HG03520 (cell line): Measurements from ENCODE around the gene PIK3R3.

ENCODE experiments used
- ATAC-seq: cut with Tn5 transposase; IDR thresholded peaks from one replicate; pipeline ENCODE4 v1.9.1; 2021; ENCODE audit warnings: mild to moderate bottlenecking, moderate library complexity; ENCODE audit not compliant: unreplicated experiment

The PIK3R3 gene

DNA sequence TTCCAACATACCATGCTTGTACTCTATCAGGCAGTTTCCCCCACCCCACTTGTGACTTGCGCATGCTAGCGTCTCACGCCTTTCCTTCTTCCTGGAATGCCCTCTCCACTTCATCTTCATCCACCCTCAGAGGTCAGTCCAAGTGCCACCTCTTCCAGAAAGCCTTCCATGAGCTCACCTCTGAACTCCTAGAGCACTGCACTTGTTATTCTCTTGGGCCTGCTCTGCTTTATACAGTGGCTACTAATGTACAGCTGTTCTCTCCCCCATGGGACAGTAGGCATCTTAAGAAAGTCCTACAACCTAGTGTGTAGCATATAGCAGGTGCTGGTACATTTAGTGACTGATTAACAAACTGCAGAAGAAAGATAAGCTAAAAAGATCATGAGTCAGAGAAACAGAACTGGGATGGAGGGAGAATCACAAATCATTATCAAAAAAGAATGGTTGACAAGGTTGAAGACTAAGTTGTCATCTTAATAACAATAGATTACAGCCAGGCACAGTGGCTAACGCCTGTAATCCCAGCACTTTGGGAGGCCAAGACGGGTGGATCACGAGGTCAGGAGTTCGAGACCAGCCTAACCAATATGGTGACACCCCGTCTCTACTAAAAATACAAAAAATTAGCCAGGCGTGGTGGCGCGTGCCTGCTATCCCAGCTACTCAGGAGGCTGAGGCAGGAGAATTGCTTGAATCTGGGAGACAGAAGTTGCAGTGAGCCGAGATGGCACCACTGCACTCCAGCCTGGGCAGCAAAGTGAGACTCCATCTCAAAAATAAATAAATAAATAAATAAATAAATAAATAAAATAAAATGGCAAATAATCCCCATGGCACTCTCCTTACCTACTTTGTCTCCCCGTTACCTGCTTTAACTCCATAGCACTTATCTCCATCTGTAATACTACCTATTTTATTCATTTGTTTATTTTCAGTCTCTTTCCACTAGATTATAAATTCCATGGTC lies 26.2 kb upstream of the PIK3R3 start:
- ATAC-seq = no peak

DNA sequence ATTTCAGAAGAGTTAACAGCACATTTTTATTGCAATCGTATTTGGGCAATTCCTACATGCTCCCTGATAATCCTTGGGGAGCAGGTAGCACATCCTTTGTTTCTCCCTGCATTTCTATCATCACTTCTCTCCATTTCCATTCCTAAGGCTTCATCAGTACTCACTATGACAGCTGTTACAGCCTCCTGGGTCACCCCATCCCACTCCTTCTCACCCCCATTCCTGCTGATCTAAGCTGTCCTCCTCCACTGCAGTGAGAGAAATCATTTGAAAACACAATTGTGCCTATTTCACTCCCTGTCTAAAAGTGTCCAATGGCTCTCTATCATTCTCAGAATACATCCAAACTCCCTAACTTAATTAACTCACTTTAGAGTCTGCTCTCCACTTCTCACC lies 25.5 kb upstream of the PIK3R3 start:
- ATAC-seq = no peak

DNA sequence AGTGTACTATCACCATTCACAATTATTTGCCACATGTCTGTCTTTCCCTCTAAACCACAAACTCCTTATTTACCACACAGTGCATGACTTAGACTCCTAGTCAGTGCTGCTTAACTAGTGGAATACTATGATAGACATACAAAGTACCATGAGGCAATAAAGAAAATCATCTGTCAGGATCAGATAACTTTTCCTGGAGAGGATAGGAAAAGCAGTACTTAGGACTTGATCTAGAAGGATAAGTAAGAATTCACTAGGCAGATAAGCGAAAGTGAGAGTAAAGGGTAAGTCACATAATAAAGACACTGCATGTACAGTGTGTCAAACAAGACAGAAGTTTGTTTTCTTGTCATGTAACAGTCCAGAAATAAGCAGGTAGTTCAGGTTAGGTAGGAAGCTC lies 21.3 kb upstream of the PIK3R3 start:
- no peak for ATAC-seq

DNA sequence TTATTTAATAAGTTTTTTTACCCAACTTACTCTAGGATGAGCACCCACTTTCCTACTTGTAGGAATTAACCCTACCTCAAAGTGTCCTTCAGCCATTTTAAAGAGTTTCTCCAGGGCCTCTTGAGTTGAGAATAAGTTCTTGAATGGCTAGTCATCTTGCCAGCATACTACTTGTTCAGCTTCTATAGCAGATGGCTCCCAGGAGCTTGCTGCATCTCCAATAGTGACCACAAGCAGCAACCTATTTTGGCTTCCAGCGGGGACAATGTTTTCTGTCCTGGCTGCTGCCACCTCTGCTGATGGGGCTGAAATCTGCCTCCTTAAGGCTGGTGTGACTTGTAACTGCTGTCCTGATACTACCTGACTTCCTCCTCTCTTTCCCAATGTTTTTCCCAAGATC lies 20.8 kb upstream of the PIK3R3 start:
- no peak for ATAC-seq

DNA sequence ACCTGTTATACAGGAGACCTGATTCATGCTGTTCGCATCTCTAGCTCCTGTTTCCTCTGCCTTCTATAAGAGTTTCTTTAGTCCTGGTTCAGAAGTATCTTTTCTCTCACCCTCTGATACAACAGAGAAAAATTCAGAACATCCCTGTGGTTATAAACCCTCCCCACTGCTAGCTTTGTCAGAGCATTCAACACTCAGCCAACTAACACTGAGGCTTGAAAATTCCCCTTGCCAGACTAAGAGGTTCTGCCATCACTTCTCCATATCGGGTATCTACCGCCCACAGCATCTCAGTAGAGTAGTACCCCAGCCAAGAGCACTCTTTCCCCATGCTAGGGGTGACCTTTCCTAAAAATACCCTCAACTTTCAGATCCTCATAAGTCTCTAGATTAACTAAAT lies 19.6 kb upstream of the PIK3R3 start:
- no peak for ATAC-seq

DNA sequence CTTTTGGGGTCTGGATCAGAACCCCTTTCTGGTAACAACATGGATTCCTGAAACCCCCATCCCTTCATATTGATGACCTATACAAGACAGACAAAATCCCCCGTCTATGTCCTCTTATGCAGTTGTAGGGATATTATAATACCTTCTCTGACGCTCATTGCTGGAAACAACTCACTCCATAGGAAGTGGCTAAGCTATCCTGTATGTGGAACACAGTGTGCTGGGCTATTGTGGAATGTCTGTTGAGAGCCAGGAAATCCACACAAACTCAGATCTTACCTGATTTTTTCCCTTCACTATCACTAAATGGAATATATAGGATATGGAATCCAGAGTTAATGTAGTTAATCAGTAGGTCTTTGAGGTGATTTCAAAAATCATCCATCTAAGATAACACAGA lies 17.7 kb upstream of the PIK3R3 start:
- no peak for ATAC-seq

DNA sequence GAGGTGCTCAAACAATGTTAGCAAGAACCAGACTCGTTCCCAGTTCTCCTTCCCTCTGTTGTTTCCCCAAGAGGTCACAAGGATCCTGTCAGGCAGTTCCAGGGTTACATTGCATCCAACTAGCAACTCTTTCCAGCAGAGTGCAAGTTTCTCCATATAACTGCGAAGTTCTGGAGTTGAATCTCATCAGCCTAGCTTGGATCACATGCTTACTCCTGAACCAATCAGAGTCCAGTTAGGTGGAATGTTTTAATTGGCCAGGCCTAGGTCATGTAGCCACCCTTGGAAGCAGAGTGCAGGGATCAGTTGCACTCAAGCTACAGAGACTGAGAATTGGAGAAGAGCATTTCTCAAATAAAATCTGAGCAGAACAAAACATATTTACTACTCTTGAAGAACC lies 15.9 kb upstream of the PIK3R3 start:
- no peak for ATAC-seq

DNA sequence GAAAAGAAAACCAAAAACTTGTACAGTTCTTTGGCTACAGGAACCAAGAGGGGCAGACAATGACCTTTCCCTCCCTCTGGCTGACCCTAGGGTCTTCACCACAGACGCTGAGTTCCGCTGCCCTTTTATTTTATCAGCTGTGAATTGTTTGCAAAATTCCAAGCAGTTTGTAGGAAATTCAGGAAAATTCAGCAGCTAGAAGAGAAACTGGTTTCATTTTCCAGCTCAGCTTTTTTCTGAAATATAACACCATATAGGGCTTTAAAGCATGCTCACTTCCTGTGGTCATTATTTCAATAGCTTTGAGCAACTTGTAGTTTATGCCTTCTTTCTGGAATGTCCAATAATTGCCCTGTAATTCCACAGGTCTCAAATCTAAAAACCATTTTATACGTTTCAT lies 5.5 kb upstream of the PIK3R3 start:
- no peak for ATAC-seq

DNA sequence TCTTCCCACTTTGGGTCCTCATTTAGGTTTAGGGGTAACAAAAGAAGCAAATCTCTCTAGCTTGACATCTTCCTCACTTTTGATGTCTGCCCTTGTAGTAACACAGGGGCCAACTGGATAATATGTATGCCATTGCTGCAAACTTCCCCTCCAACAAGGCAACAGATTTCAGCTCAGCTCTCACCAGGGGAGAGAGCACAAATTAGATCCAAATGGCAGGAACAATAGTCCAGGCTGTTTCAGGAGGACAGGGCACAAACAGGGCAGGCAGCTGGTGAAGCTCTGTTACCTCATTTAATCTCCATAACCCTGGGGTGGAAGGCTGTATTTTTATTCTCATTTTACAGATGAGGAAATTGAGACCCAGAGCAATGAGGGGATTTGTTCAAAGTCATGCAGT lies 4.3 kb upstream of the PIK3R3 start:
- ATAC-seq = no peak

DNA sequence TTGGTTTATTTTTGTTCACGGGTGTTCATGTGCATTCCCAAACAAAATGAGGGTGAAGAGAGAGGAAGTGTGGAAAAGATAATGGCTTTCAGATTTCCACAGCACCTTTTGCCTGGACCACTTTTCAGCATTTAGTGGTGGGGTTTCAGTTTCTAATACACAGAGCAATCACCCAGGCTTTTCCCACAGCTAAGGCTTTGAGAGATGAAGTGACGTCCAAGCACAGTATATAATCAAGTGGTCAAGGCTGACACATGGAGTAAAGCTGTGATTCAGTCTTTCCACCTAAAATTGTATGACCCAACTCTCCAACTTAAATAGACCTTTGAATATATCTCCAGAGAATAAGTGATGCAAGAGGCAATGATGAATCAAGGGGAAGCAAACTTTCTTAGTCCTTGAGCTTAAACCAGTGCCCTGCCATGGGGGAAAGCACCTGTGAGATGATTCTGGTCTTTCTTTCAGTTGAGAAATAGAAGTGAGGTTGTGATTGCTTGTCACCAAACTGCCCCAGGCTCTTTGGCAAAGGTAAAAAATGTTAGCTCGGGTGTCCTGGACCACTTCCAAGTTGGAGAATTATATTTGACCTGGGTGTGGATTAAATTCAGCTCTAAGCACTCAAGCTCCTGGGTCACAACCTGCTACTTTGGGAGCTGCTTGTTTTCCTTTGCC lies 2.4 kb upstream of the PIK3R3 start:
- no peak for ATAC-seq

DNA sequence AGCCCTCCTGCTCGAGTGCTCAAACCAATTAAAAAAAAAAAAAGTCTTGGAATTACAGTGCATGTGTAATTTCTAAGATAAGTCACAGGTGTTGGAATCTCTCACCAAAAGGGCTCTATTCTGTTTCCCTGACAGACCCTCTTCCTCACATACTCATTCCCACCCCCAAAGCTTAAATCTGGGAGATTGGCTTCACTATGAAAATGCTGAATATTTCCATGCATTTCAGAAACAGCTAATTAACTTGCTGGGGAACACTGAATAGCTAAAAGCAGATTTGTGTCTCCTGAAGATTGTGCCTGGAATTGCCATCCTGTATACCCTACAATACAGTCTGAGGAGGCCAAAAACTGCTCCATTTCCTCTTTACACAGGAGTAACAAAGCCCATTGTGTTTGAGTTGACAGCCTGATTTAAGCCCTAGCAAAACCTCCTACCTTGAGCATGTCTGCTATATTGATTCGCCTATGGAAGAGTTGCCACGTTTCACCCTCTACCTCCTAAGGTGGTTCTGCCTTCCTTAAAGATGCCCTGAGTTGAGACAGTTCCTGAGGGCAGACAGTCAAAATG lies 1.4 kb upstream of the PIK3R3 start:
- no peak for ATAC-seq

DNA sequence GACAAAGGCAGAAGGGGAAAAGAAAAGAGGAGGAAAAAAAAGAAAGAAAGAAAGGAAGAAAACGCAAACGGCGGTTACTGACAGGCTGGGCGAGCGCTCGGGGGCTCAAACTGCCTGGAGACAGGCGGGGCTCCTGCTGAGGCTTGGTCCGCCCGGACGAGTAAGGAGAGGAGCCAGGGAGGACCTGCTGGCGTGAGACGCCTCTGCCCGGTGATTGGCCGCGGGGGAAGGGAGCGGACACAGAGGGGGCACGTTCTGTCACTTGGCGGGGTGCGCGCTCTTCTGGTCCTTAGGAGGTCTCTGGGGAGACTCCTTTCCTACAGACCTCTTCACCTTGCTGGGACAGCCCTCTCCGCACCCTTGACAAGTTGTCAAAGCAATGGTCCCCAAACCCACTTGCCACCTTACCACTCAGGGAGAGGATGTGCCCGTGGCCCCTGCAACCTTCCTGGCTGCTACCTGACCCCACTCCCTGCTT lies 791 bp upstream of the PIK3R3 start:
- ATAC-seq = peak; percentile 41

DNA sequence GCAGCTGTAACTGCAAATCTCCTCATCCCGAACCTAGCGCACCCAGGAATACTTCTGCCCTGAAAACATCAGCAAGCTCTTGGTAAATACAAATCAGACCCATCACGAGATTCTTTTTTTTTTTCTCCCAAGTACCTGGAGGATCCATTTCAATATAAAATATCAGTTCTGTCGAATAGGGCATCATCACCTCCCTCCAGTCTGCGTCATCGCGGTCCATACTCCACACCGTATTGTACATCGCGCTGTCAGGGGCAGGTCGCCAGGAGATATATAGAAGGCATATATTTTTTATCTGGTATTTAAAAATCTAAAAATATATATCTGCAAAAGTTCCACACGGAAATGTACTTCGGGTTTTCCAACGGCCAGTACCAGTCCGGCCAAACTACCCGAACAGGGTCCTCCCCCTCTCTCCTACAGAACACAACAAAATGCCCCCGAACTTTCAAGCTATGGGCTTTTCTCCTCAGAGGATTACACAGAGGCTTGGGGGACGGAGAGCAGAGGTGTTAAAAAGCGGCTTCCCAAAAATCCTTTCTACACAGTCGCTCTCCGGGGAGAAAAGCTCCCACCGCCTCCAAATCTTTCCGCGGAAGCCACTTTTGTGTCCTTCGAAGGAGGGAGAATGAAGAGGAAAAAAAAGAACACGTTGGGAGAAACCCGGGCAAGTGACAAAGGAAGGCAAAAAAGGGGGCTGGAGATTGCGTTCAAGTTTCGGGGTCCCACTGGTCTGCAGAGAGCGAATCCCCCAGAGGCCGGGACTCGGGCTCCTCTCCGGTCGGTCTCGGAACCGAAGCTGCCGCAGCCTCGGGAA lies 509 bp downstream of the PIK3R3 start:
- no peak for ATAC-seq

DNA sequence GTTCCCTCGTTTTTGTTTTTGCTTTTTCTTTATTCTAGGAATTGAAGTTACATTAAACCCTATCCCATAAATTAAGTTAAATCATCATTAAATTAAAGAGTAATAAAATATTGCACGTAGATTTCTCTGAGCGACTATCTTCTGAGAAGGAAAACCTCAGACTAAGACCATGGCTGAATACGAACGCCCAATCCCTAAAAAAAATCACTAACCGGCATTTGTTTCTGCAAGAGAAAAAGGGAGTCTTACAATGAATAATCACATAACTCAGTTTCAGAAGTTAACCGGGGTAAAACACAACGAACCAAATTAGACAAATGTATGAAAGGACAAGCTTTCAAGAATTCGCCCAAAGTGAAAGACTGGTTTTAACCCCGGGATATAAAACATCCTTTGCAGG lies 1.3 kb downstream of the PIK3R3 start:
- ATAC-seq = no peak

DNA sequence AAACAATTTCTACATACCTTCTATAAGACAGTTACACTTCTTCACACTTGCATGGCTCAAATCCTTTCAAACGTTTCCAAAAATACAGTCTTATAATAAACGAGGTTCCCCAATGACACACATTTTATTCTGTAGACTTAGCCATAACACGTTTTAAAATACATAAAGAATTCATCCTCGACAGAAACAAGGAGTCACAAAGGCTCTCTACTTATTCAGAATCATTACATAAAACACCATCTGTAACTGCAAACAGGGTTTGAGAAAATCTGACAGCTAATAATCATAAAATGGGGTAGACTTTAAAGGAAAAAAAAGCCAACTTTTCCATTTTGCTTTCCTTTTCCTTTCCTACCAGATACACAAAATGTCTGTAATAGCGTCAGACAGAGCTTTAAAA lies 1.8 kb downstream of the PIK3R3 start:
- no peak for ATAC-seq

DNA sequence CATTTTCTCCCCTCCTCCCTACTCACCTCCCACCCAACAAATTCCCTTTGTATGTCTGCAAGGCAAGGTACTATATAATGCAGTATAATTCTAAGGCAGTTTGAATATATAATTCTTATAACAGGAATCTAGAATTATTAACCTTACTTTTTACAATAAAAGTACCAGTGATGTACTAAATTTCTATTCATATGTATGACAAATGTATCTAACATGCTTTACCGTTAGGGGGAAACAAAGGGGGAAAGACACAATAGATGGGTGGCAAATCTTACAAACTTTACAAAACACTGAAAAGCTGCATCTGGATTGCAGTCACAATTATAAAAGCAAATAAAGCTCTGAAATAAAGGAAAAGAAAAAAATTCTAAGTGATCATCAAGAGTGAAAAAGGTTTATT lies 2.3 kb downstream of the PIK3R3 start:
- no peak for ATAC-seq

DNA sequence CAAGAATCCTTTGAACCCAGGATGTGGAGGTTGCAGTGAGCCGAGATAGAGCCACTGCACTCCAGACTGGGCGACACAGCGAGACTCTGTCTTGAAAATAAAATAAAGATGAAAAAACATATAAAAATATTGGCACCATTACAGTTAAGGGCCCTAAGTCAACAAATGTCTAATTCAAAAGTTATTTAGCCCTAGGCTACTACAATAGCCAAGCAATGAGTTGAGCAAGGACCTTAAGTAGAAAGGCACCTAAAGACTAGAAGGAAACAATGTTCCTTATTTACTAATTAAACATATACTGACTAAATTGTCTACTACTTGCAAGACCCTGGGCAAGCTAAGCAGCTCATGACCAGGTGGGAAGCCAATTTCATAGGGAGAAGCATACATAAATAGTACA lies 4.1 kb downstream of the PIK3R3 start:
- ATAC-seq = no peak

DNA sequence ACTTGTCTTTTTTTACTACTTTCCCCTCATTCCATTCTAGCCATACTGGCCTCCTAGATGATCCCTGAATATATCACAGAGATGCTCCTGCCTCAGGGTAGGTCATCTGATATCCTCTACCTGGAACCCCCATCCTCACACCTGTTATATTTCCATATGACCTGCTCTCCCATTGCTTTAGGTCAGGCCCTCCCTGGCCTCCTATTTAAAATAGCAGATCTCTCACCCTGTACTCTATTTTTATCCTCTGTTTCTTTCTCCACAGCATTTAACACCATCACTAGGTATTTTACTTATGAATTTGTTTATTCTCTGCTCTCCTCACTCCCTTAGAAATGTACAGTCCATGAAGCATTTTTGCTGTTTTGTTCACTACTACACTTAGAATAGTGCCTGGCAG lies 13.6 kb downstream of the PIK3R3 start:
- no peak for ATAC-seq

DNA sequence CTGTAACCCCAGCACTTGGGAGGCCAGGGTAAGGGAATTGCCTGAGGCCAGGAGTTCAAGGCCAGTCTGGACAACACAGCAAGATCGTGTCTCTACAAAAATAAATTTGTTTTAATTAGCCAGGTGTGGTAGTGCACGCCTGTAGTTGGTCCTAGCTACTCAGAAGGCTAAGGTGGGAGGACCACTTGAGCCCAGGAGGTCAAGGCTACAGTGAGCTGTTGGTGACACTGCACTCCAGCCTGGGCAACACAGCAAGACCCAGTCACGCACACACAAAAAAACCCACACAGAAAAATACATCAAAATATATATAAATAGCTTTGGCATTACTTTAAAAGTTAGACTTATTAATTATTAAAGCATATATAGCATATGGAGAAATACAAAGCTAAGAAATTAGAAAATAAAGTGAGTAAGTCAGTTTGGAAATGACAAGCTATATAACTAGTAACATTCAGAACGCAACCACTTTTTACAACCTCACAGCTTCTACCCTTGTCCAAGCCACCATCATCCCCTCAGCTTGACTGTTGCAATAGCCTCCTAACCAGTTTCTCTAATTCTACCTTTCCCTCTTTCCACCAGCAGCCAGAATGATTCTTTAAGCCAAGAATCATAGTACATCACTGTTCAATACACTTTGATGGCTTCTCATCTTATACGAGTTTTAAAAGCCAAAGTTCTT lies 14.5 kb downstream of the PIK3R3 start:
- no peak for ATAC-seq

DNA sequence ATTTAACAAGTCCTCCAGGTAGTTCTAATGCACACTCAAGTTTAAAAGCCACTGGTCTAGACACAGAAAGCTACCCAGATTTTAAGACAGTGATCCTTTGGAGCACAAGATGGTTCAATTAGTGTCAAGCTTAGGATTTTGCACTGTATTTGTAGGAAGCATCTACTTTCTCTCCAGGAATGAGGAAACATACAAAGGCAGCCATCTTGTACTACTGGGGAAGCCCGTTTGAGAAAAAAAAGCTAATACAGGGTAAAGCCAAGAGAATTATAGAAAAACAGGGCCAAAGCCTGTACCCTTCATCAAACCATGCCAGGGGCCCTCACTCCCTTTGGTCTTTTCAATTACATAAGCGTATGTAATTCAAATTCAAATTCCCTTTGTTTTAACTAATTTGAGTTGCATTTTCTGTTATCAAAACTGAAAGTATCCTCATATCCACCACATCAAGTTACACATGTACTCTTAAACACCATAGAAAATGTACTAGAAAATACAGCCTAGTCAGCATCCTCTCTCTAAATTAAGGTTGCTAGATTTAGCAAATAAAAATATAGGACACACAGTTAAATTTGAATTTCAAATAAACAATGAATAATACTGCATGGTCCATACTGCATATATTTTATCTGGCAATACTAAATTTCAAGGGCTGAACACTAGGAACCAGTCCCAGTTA lies 17.4 kb downstream of the PIK3R3 start:
- ATAC-seq = no peak
